HCT116 (cell line): Measurements from ENCODE around the gene GARS1.

Experiments used
- CTCF ChIP-seq, 3 experiments: fragments of 200-600 bp in 1 of 3; sonication (generic) in 1 of 3; IDR thresholded peaks in 2 of 3; conservative IDR thresholded peaks in 1 of 3; 2 replicates each; pipeline ENCODE4 v1.5.1; 2012 to 2017; ENCODE audit warnings: low read depth in 2 of 3, low read length in 2 of 3, antibody characterized with exemption in 1 of 3, borderline replicate concordance in 1 of 3, control low read depth in 1 of 3, mild to moderate bottlenecking in 1 of 3, mixed read lengths in 1 of 3, mixed run types in 1 of 3, moderate library complexity in 1 of 3; ENCODE audit not compliant: insufficient read depth in 1 of 3
- ELF1 ChIP-seq: IDR thresholded peaks from 2 replicates; pipeline ENCODE4 v1.6.1; 2012; ENCODE audit warnings: low read depth, borderline replicate concordance
- FOSL1 ChIP-seq: IDR thresholded peaks from 2 replicates; pipeline ENCODE4 v1.6.1; 2012; ENCODE audit warnings: low read depth
- JUND ChIP-seq: IDR thresholded peaks from 2 replicates; pipeline ENCODE4 v1.6.1; 2012
- POLR2A ChIP-seq: IDR thresholded peaks from 2 replicates; pipeline ENCODE4 v1.7.0; 2011; ENCODE audit warnings: borderline replicate concordance; ENCODE audit not compliant: insufficient read depth, insufficient read length; ENCODE audit errors: extremely low read depth
- POLR2AphosphoS5 ChIP-seq: IDR thresholded peaks from 2 replicates; pipeline ENCODE4 v1.6.1; 2011; ENCODE audit warnings: mild to moderate bottlenecking, low read depth, low read length, moderate library complexity
- ZNF274 ChIP-seq: fragments of 200-500 bp; sonication (Bioruptor generic); IDR thresholded peaks from 2 replicates; pipeline ENCODE4 v1.6.1; 2014; ENCODE audit warnings: mild to moderate bottlenecking, low read depth, low read length, inconsistent platforms
- TF ChIP-seq, protein P1 (sequence below): IDR thresholded peaks from 2 replicates; pipeline ENCODE4 v1.6.1; 2012; ENCODE audit warnings: low read depth
- TF ChIP-seq, protein P2 (sequence below): IDR thresholded peaks from 2 replicates; pipeline ENCODE4 v1.6.1; 2012

- no peak for TF ChIP-seq CTCF (IDR thresholded peaks at IDR 0.05 in 2 of 3, conservative IDR thresholded peaks at IDR 0.05 in 1 of 3; ENCODE audit: borderline replicate concordance in 1 of 3, insufficient read depth in 1 of 3, low read depth in 2 of 3, low read length in 2 of 3)
- no peak for TF ChIP-seq POLR2A
- TF ChIP-seq ZNF274, result no peak
- no peak for TF ChIP-seq POLR2AphosphoS5
- TF ChIP-seq ELF1, result no peak
- TF ChIP-seq JUND, result no peak
- TF ChIP-seq FOSL1, result no peak
- TF ChIP-seq, protein P1, sequence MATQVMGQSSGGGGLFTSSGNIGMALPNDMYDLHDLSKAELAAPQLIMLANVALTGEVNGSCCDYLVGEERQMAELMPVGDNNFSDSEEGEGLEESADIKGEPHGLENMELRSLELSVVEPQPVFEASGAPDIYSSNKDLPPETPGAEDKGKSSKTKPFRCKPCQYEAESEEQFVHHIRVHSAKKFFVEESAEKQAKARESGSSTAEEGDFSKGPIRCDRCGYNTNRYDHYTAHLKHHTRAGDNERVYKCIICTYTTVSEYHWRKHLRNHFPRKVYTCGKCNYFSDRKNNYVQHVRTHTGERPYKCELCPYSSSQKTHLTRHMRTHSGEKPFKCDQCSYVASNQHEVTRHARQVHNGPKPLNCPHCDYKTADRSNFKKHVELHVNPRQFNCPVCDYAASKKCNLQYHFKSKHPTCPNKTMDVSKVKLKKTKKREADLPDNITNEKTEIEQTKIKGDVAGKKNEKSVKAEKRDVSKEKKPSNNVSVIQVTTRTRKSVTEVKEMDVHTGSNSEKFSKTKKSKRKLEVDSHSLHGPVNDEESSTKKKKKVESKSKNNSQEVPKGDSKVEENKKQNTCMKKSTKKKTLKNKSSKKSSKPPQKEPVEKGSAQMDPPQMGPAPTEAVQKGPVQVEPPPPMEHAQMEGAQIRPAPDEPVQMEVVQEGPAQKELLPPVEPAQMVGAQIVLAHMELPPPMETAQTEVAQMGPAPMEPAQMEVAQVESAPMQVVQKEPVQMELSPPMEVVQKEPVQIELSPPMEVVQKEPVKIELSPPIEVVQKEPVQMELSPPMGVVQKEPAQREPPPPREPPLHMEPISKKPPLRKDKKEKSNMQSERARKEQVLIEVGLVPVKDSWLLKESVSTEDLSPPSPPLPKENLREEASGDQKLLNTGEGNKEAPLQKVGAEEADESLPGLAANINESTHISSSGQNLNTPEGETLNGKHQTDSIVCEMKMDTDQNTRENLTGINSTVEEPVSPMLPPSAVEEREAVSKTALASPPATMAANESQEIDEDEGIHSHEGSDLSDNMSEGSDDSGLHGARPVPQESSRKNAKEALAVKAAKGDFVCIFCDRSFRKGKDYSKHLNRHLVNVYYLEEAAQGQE, result no peak
- TF ChIP-seq, protein P2, sequence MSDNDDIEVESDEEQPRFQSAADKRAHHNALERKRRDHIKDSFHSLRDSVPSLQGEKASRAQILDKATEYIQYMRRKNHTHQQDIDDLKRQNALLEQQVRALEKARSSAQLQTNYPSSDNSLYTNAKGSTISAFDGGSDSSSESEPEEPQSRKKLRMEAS, result no peak
These were observed 21.6 kb downstream of the GARS1 start for GRCh38 chr7:30616318-30616717.
